HepG2 (cell line): ENCODE data around the gene TBL2. TPM values are rescaled to one million over a fixed set of nuclear protein-coding genes. Genes with fewer than 3 reads are reported as not detected.

Experiments used
- CCDC6 ChIP-seq: sonication (generic); formaldehyde crosslinking; IDR thresholded peaks from 2 replicates; pipeline ENCODE4 v1.8.1; 2022; ENCODE audit warnings: mild to moderate bottlenecking, missing genetic modification reagents, moderate library complexity
- FOXC1 ChIP-seq: sonication (generic); formaldehyde crosslinking; IDR thresholded peaks from 2 replicates; pipeline ENCODE4 v1.8.0; 2022; ENCODE audit warnings: mild to moderate bottlenecking, missing genetic modification reagents, borderline replicate concordance
- MIXL1 ChIP-seq: IDR thresholded peaks from 2 replicates; pipeline ENCODE4 v1.6.1; 2016
- RARA ChIP-seq: IDR thresholded peaks from 2 replicates; pipeline ENCODE4 v1.6.1; 2016; ENCODE audit warnings: missing genetic modification reagents, missing compliant biosample characterization
- REPIN1 ChIP-seq: sonication (generic); formaldehyde crosslinking; IDR thresholded peaks from 2 replicates; pipeline ENCODE4 v1.8.0; 2022; ENCODE audit warnings: missing genetic modification reagents, low read depth, mild to moderate bottlenecking, borderline replicate concordance
- SP1 ChIP-seq, 2 experiments: fragments of 450-650 bp in 1 of 2; sonication (generic) in 1 of 2; formaldehyde crosslinking in 1 of 2; IDR thresholded peaks; 2 replicates each; pipeline versions ENCODE4 v1.4.0 to v1.6.1; 2016 to 2020; ENCODE audit warnings: missing genetic modification reagents in 1 of 2
- STAT5B ChIP-seq: sonication (generic); formaldehyde crosslinking; IDR thresholded peaks from 2 replicates; pipeline ENCODE4 v1.4.0; 2020; ENCODE audit warnings: missing genetic modification reagents
- TAF1 ChIP-seq: sonication (generic); formaldehyde crosslinking; IDR thresholded peaks from 2 replicates; pipeline ENCODE4 v1.4.0; 2020; ENCODE audit warnings: missing genetic modification reagents
- ZIK1 ChIP-seq: sonication (generic); formaldehyde crosslinking; IDR thresholded peaks from 2 replicates; pipeline ENCODE4 v1.5.0; 2020; ENCODE audit warnings: mild to moderate bottlenecking, low read depth, missing genetic modification reagents, borderline replicate concordance
- ZNF615 ChIP-seq: sonication (generic); formaldehyde crosslinking; IDR thresholded peaks from 2 replicates; pipeline ENCODE4 v1.5.0; 2020; ENCODE audit warnings: mild to moderate bottlenecking, missing genetic modification reagents, borderline replicate concordance
- ZNF616 ChIP-seq: sonication (generic); formaldehyde crosslinking; IDR thresholded peaks from 2 replicates; pipeline ENCODE4 v1.5.0; 2020; ENCODE audit warnings: low read depth, mild to moderate bottlenecking, missing genetic modification reagents
- ZNF639 ChIP-seq: conservative IDR thresholded peaks from 2 replicates; pipeline ENCODE4 v1.6.1; 2018; ENCODE audit warnings: missing genetic modification reagents
- polyA plus RNA-seq, 8 experiments: library from polyadenylated mRNA; depleted of rRNA in 3 of 8; stranded (reverse) in 7 of 8; unstranded in 1 of 8; fragments of >200 nt; fragmentation: Illumina TruSeq in 4 of 8; extraction: Trizol in 4 of 8; gene quantifications; 2 replicates each; pipeline versions ENCODE4 v1.2.1 to v1.2.3, GENCODE V29; 2011 to 2016; ENCODE audit warnings: low read depth in 4 of 8, missing spikeins in 1 of 8, mixed read lengths in 1 of 8; ENCODE audit not compliant: insufficient read depth in 1 of 8
- total RNA-seq, 5 experiments: library from RNA; depleted of rRNA; stranded (reverse); fragments of >200 nt; fragmentation: Illumina TruSeq; extraction: Trizol; gene quantifications; 2 replicates each; pipeline ENCODE4 v1.2.3, GENCODE V29; 2016; ENCODE audit warnings: low read depth in 1 of 5
- TF ChIP-seq, protein P1 (sequence below): sonication (generic); formaldehyde crosslinking; IDR thresholded peaks from 2 replicates; pipeline ENCODE4 v1.4.0; 2020; ENCODE audit warnings: missing genetic modification reagents
- TF ChIP-seq, protein P2 (sequence below): IDR thresholded peaks from 2 replicates; pipeline ENCODE4 v1.6.1; 2016; ENCODE audit warnings: missing genetic modification reagents, missing compliant biosample characterization
- TF ChIP-seq, protein P3 (sequence below): sonication (generic); formaldehyde crosslinking; IDR thresholded peaks from 2 replicates; pipeline ENCODE4 v1.9.0; 2021; ENCODE audit warnings: missing genetic modification reagents, borderline replicate concordance
- TF ChIP-seq, protein P4 (sequence below): sonication (generic); formaldehyde crosslinking; IDR thresholded peaks from 2 replicates; pipeline ENCODE4 v1.8.0; 2022; ENCODE audit warnings: missing genetic modification reagents, low read depth, mild to moderate bottlenecking, borderline replicate concordance
- TF ChIP-seq, protein P5 (sequence below): sonication (generic); formaldehyde crosslinking; IDR thresholded peaks from 2 replicates; pipeline ENCODE4 v1.4.0; 2020; ENCODE audit warnings: missing genetic modification reagents

The TBL2 gene
- total and polyA plus RNA-seq, 2 of the 13 experiments (the other 11 are each of a cell fraction or from before 2014, with no cell fraction given) = 43.4 to 47.2 TPM

DNA sequence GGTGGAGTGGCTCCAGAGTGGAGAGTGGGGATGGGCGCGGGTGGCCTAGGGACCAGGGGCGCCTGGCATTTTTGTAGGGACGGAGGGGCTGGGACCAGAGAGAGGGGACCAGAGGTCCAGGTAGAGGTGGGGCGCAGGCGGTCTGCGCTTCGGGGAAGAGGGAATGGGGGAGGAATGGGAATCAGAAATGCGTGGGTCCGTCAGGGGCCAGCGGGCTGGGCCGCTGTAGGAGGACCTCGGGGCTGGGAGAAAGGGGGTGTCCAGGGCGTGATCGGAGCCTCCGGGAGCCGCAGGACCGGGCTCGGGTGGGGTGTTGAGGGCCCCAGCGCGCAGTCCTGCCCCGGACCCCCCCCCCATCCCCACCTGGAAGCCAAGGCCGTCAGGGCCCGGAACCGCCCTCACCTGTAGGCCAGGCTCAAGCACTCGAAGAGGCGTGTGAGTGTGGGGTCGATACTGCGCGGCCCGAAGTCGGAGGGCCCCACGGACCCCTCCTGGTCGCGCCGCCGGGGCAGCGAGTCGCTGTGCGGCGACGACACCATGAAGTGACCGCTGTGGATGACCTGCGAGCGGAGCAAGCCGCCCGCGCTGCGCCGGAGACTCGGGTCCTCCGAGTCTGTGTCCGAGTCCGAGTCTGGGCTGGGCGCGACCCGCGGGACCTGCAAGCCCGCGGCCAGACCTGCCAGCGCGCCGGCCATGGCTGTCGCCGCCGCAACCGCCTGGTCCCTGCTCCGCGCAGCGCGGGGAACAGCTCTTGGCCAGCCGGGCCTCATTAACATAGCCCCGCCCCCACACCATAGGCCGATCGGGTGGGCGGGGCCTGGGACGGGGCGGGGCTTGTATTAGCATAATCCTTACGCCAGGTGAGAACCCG, 45.7 kb upstream of the TBL2 start, which contains the start of gene MLXIPL (continued):
- TF ChIP-seq, protein P1, sequence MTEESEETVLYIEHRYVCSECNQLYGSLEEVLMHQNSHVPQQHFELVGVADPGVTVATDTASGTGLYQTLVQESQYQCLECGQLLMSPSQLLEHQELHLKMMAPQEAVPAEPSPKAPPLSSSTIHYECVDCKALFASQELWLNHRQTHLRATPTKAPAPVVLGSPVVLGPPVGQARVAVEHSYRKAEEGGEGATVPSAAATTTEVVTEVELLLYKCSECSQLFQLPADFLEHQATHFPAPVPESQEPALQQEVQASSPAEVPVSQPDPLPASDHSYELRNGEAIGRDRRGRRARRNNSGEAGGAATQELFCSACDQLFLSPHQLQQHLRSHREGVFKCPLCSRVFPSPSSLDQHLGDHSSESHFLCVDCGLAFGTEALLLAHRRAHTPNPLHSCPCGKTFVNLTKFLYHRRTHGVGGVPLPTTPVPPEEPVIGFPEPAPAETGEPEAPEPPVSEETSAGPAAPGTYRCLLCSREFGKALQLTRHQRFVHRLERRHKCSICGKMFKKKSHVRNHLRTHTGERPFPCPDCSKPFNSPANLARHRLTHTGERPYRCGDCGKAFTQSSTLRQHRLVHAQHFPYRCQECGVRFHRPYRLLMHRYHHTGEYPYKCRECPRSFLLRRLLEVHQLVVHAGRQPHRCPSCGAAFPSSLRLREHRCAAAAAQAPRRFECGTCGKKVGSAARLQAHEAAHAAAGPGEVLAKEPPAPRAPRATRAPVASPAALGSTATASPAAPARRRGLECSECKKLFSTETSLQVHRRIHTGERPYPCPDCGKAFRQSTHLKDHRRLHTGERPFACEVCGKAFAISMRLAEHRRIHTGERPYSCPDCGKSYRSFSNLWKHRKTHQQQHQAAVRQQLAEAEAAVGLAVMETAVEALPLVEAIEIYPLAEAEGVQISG (CRISPR knock-in tag) = no peak; the same call in 1 of the 2 replicates
- TF ChIP-seq, protein P2, sequence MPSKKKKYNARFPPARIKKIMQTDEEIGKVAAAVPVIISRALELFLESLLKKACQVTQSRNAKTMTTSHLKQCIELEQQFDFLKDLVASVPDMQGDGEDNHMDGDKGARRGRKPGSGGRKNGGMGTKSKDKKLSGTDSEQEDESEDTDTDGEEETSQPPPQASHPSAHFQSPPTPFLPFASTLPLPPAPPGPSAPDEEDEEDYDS (CRISPR knock-in tag) = peak; percentile 98
- peak; percentile 94 for TF ChIP-seq TAF1 (CRISPR knock-in tag)
- peak; percentile 9; the same call in 1 of the 2 replicates for TF ChIP-seq RARA
- no peak; the same call in 1 of the 2 replicates for TF ChIP-seq ZIK1
- 0 out of 2 replicates have a peak, but pooled peaks have one; percentile 42 for TF ChIP-seq ZNF616 (CRISPR knock-in tag)
- no peak for TF ChIP-seq ZNF615 (CRISPR knock-in tag)
- TF ChIP-seq, protein P3, sequence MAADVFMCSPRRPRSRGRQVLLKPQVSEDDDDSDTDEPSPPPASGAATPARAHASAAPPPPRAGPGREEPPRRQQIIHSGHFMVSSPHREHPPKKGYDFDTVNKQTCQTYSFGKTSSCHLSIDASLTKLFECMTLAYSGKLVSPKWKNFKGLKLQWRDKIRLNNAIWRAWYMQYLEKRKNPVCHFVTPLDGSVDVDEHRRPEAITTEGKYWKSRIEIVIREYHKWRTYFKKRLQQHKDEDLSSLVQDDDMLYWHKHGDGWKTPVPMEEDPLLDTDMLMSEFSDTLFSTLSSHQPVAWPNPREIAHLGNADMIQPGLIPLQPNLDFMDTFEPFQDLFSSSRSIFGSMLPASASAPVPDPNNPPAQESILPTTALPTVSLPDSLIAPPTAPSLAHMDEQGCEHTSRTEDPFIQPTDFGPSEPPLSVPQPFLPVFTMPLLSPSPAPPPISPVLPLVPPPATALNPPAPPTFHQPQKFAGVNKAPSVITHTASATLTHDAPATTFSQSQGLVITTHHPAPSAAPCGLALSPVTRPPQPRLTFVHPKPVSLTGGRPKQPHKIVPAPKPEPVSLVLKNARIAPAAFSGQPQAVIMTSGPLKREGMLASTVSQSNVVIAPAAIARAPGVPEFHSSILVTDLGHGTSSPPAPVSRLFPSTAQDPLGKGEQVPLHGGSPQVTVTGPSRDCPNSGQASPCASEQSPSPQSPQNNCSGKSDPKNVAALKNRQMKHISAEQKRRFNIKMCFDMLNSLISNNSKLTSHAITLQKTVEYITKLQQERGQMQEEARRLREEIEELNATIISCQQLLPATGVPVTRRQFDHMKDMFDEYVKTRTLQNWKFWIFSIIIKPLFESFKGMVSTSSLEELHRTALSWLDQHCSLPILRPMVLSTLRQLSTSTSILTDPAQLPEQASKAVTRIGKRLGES = 0 out of 2 replicates have a peak, but pooled peaks have one; percentile 56
- TF ChIP-seq MIXL1 = peak; percentile 65; the same call in 1 of the 2 replicates
- no peak for TF ChIP-seq SP1 (IDR thresholded peaks at IDR 0.05)
- peak; percentile 86 for TF ChIP-seq SP1 (CRISPR knock-in tag; IDR thresholded peaks at IDR 0.05)
- TF ChIP-seq, protein P4, sequence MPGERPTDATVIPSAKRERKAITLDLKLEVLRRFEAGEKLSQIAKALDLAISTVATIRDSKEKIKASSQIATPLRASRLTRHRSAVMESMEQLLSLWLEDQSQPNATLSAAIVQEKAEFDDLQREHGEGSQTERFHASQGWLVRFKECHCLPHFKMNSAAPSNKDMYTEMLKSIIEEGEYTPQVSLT = no peak
- no peak for TF ChIP-seq ZNF639
- peak; percentile 79 for TF ChIP-seq CCDC6 (CRISPR knock-in tag)
- 0 out of 2 replicates have a peak, but pooled peaks have one; percentile 79 for TF ChIP-seq STAT5B (CRISPR knock-in tag)
- TF ChIP-seq REPIN1 (CRISPR knock-in tag) = no peak; the same call in 1 of the 2 replicates
- TF ChIP-seq FOXC1 (CRISPR knock-in tag) = peak; percentile 79; the same call in 1 of the 2 replicates
- TF ChIP-seq, protein P5, sequence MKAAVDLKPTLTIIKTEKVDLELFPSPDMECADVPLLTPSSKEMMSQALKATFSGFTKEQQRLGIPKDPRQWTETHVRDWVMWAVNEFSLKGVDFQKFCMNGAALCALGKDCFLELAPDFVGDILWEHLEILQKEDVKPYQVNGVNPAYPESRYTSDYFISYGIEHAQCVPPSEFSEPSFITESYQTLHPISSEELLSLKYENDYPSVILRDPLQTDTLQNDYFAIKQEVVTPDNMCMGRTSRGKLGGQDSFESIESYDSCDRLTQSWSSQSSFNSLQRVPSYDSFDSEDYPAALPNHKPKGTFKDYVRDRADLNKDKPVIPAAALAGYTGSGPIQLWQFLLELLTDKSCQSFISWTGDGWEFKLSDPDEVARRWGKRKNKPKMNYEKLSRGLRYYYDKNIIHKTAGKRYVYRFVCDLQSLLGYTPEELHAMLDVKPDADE (CRISPR knock-in tag) = no peak; the same call in 1 of the 2 replicates
